Erythroblast (primary cell): Measurements from ENCODE around the gene PTPN23.

Experiments
- GATA1 ChIP-seq: IDR thresholded peaks from 2 replicates; pipeline ENCODE4 v1.6.1; 2011; ENCODE audit warnings: low read depth, mild to moderate bottlenecking, control low read depth, low read length, moderate library complexity
- POLR2A ChIP-seq: IDR thresholded peaks from 2 replicates; pipeline ENCODE4 v1.6.1; 2011; ENCODE audit warnings: mild to moderate bottlenecking, low read length

GRCh38 chr3:47370887-47371697 is 9.7 kb upstream of the PTPN23 start:
- no peak for TF ChIP-seq POLR2A
- no peak for TF ChIP-seq GATA1
